ENCODE data around the gene AFG1L.

- no peak for TF ChIP-seq EZH2phosphoT487 (IDR thresholded peaks at IDR 0.05; ENCODE audit: borderline replicate concordance, low read depth)
- no peak for TF ChIP-seq CTCF (IDR thresholded peaks at IDR 0.05)
- no peak for TF ChIP-seq USF1 (IDR thresholded peaks at IDR 0.05; ENCODE audit: borderline replicate concordance, low read depth)
- TF ChIP-seq REST (IDR thresholded peaks at IDR 0.05; ENCODE audit: low read depth, low read length) = no peak
- no peak for TF ChIP-seq NFIC (IDR thresholded peaks at IDR 0.05; ENCODE audit: borderline replicate concordance)
- TF ChIP-seq GATA2 (CRISPR knock-in tag; IDR thresholded peaks at IDR 0.05) = no peak
- no peak for TF ChIP-seq JUND (IDR thresholded peaks at IDR 0.05)
These were observed 122.2 kb downstream of the AFG1L start for GRCh38 chr6:108417027-108417426.

All from SK-N-SH (cell line).